Colonic mucosa (tissue), 4 donors: Measurements from ENCODE around the gene LARP6. TPM values are rescaled to one million over a fixed set of nuclear protein-coding genes. Genes with fewer than 3 reads are reported as not detected.
"Not testable (repeated sequence)": the region's sequence is repeated elsewhere in the genome, so short reads cannot be mapped to it uniquely, and the experiment has no call there.

Source experiments
- DNase-seq: peaks from one replicate; pipeline ENCODE4 v3.0.0-alpha.2; 2020
- H3K27ac ChIP-seq: fragments of 200-600 bp; one replicate; pipeline ENCODE4 v1.8.0; 2021
- H3K27me3 ChIP-seq: fragments of 200-600 bp; one replicate; pipeline ENCODE4 v1.8.0; 2021
- H3K36me3 ChIP-seq: fragments of 200-600 bp; one replicate; pipeline ENCODE4 v1.8.0; 2021
- H3K4me1 ChIP-seq: fragments of 200-600 bp; one replicate; pipeline ENCODE4 v1.8.0; 2021; ENCODE audit warnings: mild to moderate bottlenecking
- H3K4me3 ChIP-seq: fragments of 200-600 bp; one replicate; pipeline ENCODE4 v1.8.0; 2021
- H3K9ac ChIP-seq, 2 donors: one replicate each; pipeline ENCODE4 v1.7.0; 2013; ENCODE audit warnings: control low read depth in 2 of 2, low read depth in 2 of 2, low read length in 2 of 2
- H3K9me3 ChIP-seq: fragments of 200-600 bp; one replicate; pipeline ENCODE4 v1.8.0; 2021
- intact Hi-C: fragments of 100-400 bp; cut with DNase I; formaldehyde crosslinking; loops from one replicate; pipeline ENCODE4 v1.14.1; 2022
- total RNA-seq, 2 donors: library from RNA; stranded (reverse); fragmentation: NEBNext Ultra II Directional in 1 of 2; extraction: Animal tissue kit (Norgen Biotek cat#: 25700) in 1 of 2; gene quantifications; one replicate each; pipeline ENCODE4 v1.2.1, GENCODE V29; 2021
- TF ChIP-seq, protein P1 (sequence below): fragments of 200-600 bp; IDR thresholded peaks from one replicate; pipeline ENCODE4 v1.8.0; 2022; ENCODE audit warnings: antibody characterized with exemption, mild to moderate bottlenecking
- donor health status: healthy.
- donor health status: DM: no; HTN: no; CAD: no.
- donor health status: DM: no; HTN: no; CAD: no.

The LARP6 gene
- total RNA-seq, 2 donors from 2014 or later, result 0.49 to 3.5 TPM

DNA sequence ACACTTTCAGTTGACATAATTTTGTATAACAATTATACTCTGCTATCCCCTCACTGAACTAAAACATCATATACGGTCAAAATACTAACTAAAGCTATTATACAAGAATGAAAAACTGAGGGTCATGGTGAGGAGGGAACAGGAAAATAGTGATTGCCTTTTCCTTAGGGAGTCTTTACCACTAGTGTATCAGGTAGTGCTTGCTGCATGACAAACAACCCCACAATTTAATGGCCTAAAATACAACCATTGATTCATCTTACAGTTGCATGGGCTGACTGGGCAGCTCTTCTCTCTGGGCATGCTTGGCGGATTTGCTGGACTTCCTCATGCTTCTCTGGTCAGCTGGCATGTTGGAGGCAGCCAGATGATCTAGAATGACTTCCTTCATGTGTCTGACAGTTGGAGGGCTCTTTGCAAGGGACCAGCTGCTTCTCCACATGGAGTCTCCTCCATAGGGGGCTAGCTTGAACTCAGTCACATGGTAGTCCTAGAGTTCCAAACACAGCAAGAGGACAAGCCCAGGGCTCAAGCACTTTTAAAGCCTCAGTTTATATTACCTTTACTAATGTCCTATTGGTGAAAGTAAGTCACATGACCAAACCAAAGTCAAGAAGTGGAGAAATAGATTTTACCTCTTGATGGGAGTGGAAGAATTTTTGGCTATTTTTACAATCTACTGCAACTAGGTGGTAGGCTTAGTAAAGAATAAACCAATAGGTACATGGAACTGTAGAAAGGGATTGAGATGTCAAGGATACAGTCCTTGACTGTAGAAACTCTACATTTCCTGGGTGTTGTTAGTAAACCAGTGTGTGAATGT is 19.5 kb upstream of the LARP6 start:
- no peaks in the 10 kb centered on the region for H3K27me3 ChIP-seq
- intact Hi-C loops, result loop anchor here (2.0 kb wide), 1 partner anchor 49 kb away; no protein-coding TSS in a partner anchor
- H3K27ac ChIP-seq, result no peak overlapping the region
- H3K9me3 ChIP-seq, result no peaks in the 10 kb centered on the region
- H3K36me3 ChIP-seq, result no peaks in the 10 kb centered on the region
- no peaks in the 10 kb centered on the region for H3K4me1 ChIP-seq
- H3K9ac ChIP-seq, result no peak overlapping the region
- H3K4me3 ChIP-seq, result no peak overlapping the region
- no peak for DNase-seq
- TF ChIP-seq, protein P1, sequence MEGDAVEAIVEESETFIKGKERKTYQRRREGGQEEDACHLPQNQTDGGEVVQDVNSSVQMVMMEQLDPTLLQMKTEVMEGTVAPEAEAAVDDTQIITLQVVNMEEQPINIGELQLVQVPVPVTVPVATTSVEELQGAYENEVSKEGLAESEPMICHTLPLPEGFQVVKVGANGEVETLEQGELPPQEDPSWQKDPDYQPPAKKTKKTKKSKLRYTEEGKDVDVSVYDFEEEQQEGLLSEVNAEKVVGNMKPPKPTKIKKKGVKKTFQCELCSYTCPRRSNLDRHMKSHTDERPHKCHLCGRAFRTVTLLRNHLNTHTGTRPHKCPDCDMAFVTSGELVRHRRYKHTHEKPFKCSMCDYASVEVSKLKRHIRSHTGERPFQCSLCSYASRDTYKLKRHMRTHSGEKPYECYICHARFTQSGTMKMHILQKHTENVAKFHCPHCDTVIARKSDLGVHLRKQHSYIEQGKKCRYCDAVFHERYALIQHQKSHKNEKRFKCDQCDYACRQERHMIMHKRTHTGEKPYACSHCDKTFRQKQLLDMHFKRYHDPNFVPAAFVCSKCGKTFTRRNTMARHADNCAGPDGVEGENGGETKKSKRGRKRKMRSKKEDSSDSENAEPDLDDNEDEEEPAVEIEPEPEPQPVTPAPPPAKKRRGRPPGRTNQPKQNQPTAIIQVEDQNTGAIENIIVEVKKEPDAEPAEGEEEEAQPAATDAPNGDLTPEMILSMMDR, result no peak

DNA sequence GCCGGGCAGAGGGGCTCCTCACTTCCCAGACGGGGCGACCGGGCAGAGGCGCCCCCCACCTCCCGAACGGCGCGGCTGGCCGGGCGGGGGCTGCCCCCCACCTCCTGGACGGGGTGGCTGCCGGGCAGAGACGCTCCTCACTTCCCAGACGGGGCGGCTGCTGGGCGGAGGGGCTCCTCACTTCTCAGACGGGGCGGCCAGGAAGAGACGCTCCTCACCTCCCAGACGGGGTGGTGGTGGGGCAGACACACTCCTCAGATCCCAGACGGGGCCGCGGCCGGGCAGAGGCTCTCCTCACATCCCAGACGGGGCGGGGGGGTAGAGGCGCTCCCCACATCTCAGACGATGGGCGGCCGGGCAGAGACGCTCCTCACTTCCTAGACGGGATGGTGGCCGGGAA is 17.5 kb upstream of the LARP6 start:
- DNase-seq, intact Hi-C loops, H3K27ac ChIP-seq, H3K27me3 ChIP-seq, H3K36me3 ChIP-seq, H3K4me3 ChIP-seq, H3K9me3 ChIP-seq, H3K4me1 ChIP-seq, H3K9ac ChIP-seq: not testable (repeated sequence)

DNA sequence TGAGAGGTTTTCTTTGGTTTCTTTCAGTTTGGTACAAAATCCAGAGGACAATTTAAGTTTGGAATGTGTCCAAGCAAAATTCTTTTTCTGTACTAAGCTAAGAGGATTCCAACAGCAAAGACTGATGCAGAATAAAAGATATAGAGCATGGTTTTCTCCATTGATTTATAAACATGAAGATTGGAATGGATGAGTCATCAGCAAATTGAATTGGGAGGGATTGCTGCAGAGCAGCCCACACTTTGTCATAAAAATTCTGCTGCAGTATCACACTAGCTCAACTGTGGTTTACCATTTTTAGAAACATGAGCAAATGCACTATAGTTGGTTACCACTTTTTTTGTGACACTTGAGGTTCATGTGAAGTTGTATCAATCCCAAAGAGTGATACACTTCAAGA is 16.1 kb upstream of the LARP6 start:
- Histone ChIP-seq H3K9me3 (no peaks in the 10 kb centered on the region), H3K9ac (no peak overlapping the region), H3K27me3 (no peaks in the 10 kb centered on the region), H3K27ac (no peak overlapping the region), H3K36me3 (no peaks in the 10 kb centered on the region), H3K4me3 (no peak overlapping the region), H3K4me1 (no peaks in the 10 kb centered on the region)
- DNase-seq, result no peak
- TF ChIP-seq, protein P1, result no peak
- intact Hi-C loops, result no loop called here

DNA sequence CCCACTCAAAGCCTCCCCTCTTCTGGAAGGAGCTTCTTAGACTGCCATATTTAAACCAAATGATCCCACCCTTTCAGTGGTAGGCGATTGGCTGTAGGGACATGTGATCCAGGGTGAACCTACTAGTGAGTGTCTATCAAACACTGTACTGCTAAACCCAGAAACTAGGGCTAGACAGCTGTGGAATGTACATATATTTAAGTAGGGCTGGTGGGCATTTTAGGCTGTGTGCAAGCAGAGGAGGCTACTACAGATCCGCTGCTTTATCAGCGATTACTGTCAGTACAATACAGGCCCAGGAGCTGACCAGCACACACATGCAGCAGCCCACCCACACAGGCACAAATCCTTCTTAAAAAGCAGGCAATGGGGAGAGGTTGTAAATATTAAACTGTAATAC is 15.4 kb upstream of the LARP6 start:
- Histone ChIP-seq H3K36me3 (no peaks in the 10 kb centered on the region), H3K9ac (no peak overlapping the region), H3K27ac (no peak overlapping the region), H3K4me1 (no peaks in the 10 kb centered on the region), H3K9me3 (no peaks in the 10 kb centered on the region), H3K4me3 (no peak overlapping the region), H3K27me3 (no peaks in the 10 kb centered on the region)
- TF ChIP-seq, protein P1, result no peak
- intact Hi-C loops, result no loop called here
- no peak for DNase-seq

DNA sequence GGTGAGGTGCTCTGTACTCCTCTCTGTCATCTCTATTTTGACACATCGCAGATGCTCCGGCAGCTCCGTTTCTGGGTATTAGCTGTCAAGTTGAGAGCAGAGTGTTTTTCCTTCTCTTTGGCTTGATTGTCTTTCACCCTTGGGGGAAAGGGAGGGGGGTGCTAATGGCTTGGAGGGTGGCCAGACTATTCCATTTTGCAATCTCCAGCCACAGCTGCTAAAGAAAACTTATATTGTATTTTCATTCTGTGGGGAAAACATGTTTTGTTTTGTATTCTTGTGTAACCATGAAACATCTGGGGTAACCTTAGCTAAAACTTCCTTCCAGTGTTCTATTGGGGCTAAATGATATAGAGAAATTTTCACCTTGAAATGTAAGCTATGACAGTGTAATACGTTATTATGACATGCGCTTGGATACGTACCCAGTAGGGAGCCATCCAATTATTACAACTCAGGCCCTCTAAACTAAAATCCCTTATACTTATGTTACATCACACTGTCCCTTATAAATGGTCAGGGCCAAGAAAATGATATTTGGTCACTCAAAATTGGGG is 14.0 kb upstream of the LARP6 start:
- Histone ChIP-seq H3K4me1 (no peaks in the 10 kb centered on the region), H3K9ac (no peak overlapping the region), H3K9me3 (no peaks in the 10 kb centered on the region), H3K36me3 (no peaks in the 10 kb centered on the region), H3K27me3 (no peaks in the 10 kb centered on the region), H3K27ac (no peak overlapping the region), H3K4me3 (no peak overlapping the region)
- intact Hi-C loops, result no loop called here
- no peak for DNase-seq
- TF ChIP-seq, protein P1, result no peak
